ENCODE data around the gene SIN3A.
A peak's percentile ranks its signal among the peaks of the same experiment; 100 is the strongest.
"Not testable (repeated sequence)": the region's sequence is repeated elsewhere in the genome, so short reads cannot be mapped to it uniquely, and the experiment has no call there.

SIN3A gene

GRCh38 chr15:75348034-75348561, 103.4 kb downstream of the SIN3A start:
- no peaks in the 10 kb centered on the region for H3K36me3 Mint-ChIP-seq (ENCODE audit: low read depth)
- peak overlapping the region; percentile 94 to 98 (median 96) for H3K4me3 Mint-ChIP-seq
- H3K27me3 Mint-ChIP-seq (ENCODE audit: low read depth) = peaks cover 21% of the 10 kb centered on the region
- peak overlapping the region in 2 of 3 experiments; percentile 13 to 69 for H3K27ac Mint-ChIP-seq
- H3K4me1 Mint-ChIP-seq = no peaks in the 10 kb centered on the region
- H3K9me3 Mint-ChIP-seq = no peaks in the 10 kb centered on the region
- TF ChIP-seq, protein P1, sequence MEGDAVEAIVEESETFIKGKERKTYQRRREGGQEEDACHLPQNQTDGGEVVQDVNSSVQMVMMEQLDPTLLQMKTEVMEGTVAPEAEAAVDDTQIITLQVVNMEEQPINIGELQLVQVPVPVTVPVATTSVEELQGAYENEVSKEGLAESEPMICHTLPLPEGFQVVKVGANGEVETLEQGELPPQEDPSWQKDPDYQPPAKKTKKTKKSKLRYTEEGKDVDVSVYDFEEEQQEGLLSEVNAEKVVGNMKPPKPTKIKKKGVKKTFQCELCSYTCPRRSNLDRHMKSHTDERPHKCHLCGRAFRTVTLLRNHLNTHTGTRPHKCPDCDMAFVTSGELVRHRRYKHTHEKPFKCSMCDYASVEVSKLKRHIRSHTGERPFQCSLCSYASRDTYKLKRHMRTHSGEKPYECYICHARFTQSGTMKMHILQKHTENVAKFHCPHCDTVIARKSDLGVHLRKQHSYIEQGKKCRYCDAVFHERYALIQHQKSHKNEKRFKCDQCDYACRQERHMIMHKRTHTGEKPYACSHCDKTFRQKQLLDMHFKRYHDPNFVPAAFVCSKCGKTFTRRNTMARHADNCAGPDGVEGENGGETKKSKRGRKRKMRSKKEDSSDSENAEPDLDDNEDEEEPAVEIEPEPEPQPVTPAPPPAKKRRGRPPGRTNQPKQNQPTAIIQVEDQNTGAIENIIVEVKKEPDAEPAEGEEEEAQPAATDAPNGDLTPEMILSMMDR (IDR thresholded peaks at IDR 0.05; ENCODE audit: unreplicated experiment in 3 of 3) = no peak

- TF ChIP-seq, protein P1 (IDR thresholded peaks at IDR 0.05; ENCODE audit: unreplicated experiment in 3 of 3) = no peak
- Mint-ChIP-seq H3K9me3 (no peaks in the 10 kb centered on the region), H3K27me3 (ENCODE audit: low read depth) (peaks cover 21% of the 10 kb centered on the region), H3K36me3 (ENCODE audit: low read depth) (no peaks in the 10 kb centered on the region), H3K27ac (peak overlapping the region in 2 of 3 experiments; percentile 19 to 37), H3K4me1 (no peaks in the 10 kb centered on the region), H3K4me3 (peak overlapping the region; percentile 94 to 98 (median 96))
Measured at GRCh38 chr15:75347222-75348033, 104.1 kb downstream of the SIN3A start.

DNA sequence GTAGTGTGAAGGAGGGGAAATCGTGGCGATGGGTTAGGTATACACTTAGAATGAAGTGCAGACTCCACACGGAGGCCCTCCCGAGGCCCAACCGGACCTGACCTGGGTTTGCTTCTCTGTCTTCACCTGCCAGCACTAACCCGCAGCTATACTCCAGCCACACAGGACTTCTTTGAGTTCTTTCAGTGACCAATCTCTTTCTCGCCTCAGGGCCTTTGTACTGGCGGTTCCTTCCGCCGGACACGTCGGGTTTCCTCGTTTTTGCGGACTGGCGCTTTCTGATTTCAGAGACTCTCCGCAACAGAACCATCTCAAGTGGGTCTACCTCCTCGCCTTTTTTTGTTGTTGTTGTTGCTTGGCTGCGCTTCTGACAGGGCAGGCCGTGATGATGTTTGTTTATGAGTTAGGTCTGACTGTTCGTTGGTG, 104.7 kb downstream of the SIN3A start, which contains the start of gene NEIL1:
TSS of gene NEIL1 (plus strand) at position 244 of the 426 bp plus-strand sequence. CDS start 1,867 bp downstream, outside the sequence.
- Mint-ChIP-seq H3K36me3 (ENCODE audit: low read depth) (no peaks in the 10 kb centered on the region), H3K27ac (peak within 1 kb of the TSS in 2 of 3 experiments; percentile 19 to 37), H3K4me3 (peak within 1 kb of the TSS; percentile 94 to 98 (median 96)), H3K27me3 (ENCODE audit: low read depth) (peaks cover 21% of the 10 kb centered on the region), H3K9me3 (no peaks in the 10 kb centered on the region), H3K4me1 (no peaks in the 10 kb centered on the region)
- TF ChIP-seq, protein P1 (IDR thresholded peaks at IDR 0.05; ENCODE audit: unreplicated experiment in 3 of 3) = no peak

- H3K4me1 Mint-ChIP-seq; H3K36me3 Mint-ChIP-seq (ENCODE audit: low read depth); H3K27ac Mint-ChIP-seq; H3K9me3 Mint-ChIP-seq: not testable (repeated sequence)
- H3K27me3 Mint-ChIP-seq (ENCODE audit: low read depth) = peaks cover 21% of the 10 kb centered on the region
- H3K4me3 Mint-ChIP-seq = peak overlapping the region in 2 of 3 experiments; percentile 28 to 53
Measured at GRCh38 chr15:75343953-75344352, 107.5 kb downstream of the SIN3A start.

DNA sequence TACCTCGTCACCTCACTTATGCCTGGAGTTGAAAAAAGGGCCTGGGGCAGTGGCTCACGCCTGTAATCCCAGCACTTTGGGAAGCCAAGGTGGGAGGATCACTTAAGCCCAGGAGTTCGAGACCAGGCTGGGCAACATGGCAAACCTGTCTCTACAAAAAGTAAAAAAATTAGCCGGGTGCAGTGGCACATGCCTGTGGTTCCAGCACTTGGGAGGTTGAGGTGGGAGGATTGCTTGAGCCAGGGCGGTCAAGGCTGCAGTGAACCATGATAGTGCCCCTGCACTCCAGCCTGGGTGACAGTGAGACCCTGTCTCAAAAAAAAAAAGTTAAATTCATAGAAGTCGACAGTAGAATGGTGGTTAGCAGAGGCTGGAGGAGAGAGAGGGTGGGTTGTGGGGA, 109.3 kb downstream of the SIN3A start:
- H3K4me3 Mint-ChIP-seq = no peak overlapping the region
- TF ChIP-seq, protein P1 (IDR thresholded peaks at IDR 0.05; ENCODE audit: unreplicated experiment in 3 of 3) = no peak
- no peaks in the 10 kb centered on the region for H3K9me3 Mint-ChIP-seq
- peaks cover 17% of the 10 kb centered on the region for H3K27me3 Mint-ChIP-seq (ENCODE audit: low read depth)
- no peak overlapping the region for H3K27ac Mint-ChIP-seq
- peaks cover 4% of the 10 kb centered on the region for H3K36me3 Mint-ChIP-seq (ENCODE audit: low read depth)
- H3K4me1 Mint-ChIP-seq = no peaks in the 10 kb centered on the region

GRCh38 chr15:75339531-75340240, 111.8 kb downstream of the SIN3A start:
- Mint-ChIP-seq H3K9me3 (no peaks in the 10 kb centered on the region), H3K4me1 (peaks cover 18% of the 10 kb centered on the region), H3K36me3 (ENCODE audit: low read depth) (peaks cover 4% of the 10 kb centered on the region), H3K27ac (no peak overlapping the region), H3K27me3 (ENCODE audit: low read depth) (no peaks in the 10 kb centered on the region), H3K4me3 (peak overlapping the region in 2 of 3 experiments; percentile 19 to 51)
- TF ChIP-seq, protein P1 (IDR thresholded peaks at IDR 0.05; ENCODE audit: unreplicated experiment in 3 of 3) = no peak
